CD4-positive, alpha-beta T cell (primary cell): Measurements from ENCODE around the gene SLMAP. TPM values are rescaled to one million over a fixed set of nuclear protein-coding genes. Genes with fewer than 3 reads are reported as not detected.
A peak's percentile ranks its signal among the peaks of the same experiment; 100 is the strongest.

Experiments
- ATAC-seq: fragments of 200-7000 bp; cut with Tn5 transposase; one replicate; pipeline ENCODE4 v1.10.0; 2022; ENCODE audit warnings: mild to moderate bottlenecking; ENCODE audit not compliant: poor library complexity
- CTCF ChIA-PET: fragments of 350-600 bp; sonication (Branson Sonifier 250); formaldehyde crosslinking; loops from one replicate; lab custom pipeline; 2021; ENCODE audit warnings: antibody characterized with exemption, inconsistent platforms; lab: Charles Lee
- POLR2A ChIA-PET: fragments of 350-600 bp; sonication (Branson Sonifier 250); formaldehyde crosslinking; loops from one replicate; lab custom pipeline; 2021; ENCODE audit warnings: antibody characterized with exemption, inconsistent platforms; lab: Charles Lee
- DNase-seq, 14 experiments: peaks; one replicate each; pipeline ENCODE4 v3.0.0-alpha.2; 2013 to 2020; ENCODE audit warnings: mixed read lengths in 2 of 14
- H3K27ac ChIP-seq, 2 donors: one replicate each; pipeline versions ENCODE4 v1.5.1 to v1.7.0; 2013; ENCODE audit warnings: low read length in 2 of 2, low read depth in 1 of 2, mild to moderate bottlenecking in 1 of 2
- H3K27me3 ChIP-seq, 2 experiments: 1 replicate in 1 of 2; 2 replicates in 1 of 2; pipeline versions ENCODE4 v1.6.1 to v1.7.0; 2013; ENCODE audit warnings: low read length in 2 of 2, control low read depth in 1 of 2, mild to moderate bottlenecking in 1 of 2, moderate library complexity in 1 of 2; ENCODE audit not compliant: insufficient read depth in 2 of 2, control insufficient read depth in 1 of 2
- H3K36me3 ChIP-seq: one replicate; pipeline ENCODE4 v1.6.1; 2013; ENCODE audit warnings: low read length, control low read depth; ENCODE audit not compliant: insufficient read depth
- H3K4me1 ChIP-seq: one replicate; pipeline ENCODE4 v1.6.1; 2013; ENCODE audit warnings: low read length, control low read depth; ENCODE audit not compliant: insufficient read depth
- H3K4me3 ChIP-seq: one replicate; pipeline ENCODE4 v1.5.1; 2013; ENCODE audit warnings: mild to moderate bottlenecking, low read length, moderate library complexity
- H3K9me3 ChIP-seq, 2 experiments: 1 replicate in 1 of 2; 2 replicates in 1 of 2; pipeline versions ENCODE4 v1.6.1 to v1.7.0; 2013; ENCODE audit warnings: low read length in 2 of 2, mild to moderate bottlenecking in 2 of 2, control low read depth in 1 of 2, moderate library complexity in 1 of 2; ENCODE audit not compliant: control insufficient read depth in 1 of 2, insufficient read depth in 1 of 2
- H3K27ac Mint-ChIP-seq: one replicate; pipeline ENCODE4 v1.8.0; 2020; ENCODE audit warnings: mixed read lengths
- H3K27me3 Mint-ChIP-seq: one replicate; pipeline ENCODE4 v1.8.0; 2021; ENCODE audit warnings: mixed read lengths
- H3K36me3 Mint-ChIP-seq: one replicate; pipeline ENCODE4 v1.8.0; 2021; ENCODE audit warnings: low read depth, mixed read lengths
- H3K4me1 Mint-ChIP-seq: one replicate; pipeline ENCODE4 v1.8.0; 2021; ENCODE audit warnings: low read depth, mixed read lengths
- H3K4me3 Mint-ChIP-seq: one replicate; pipeline ENCODE4 v1.8.0; 2020; ENCODE audit warnings: mild to moderate bottlenecking, mixed read lengths
- H3K9me3 Mint-ChIP-seq: one replicate; pipeline ENCODE4 v1.8.0; 2020; ENCODE audit warnings: mixed read lengths
- intact Hi-C, 2 experiments: fragments of 100-400 bp; cut with DNase I in 1 of 2; cut with micrococcal nuclease in 1 of 2; formaldehyde crosslinking; loops; one replicate each; pipeline versions ENCODE4 v1.15.1 to v1.9.0; 2023 to 2025; cut with DNase I, micrococcal nuclease
- total RNA-seq, 174 experiments: library from RNA in 2 of 174; stranded (reverse) in 2 of 174; gene quantifications; one replicate each; pipeline ENCODE4 v1.2.3 and lab custom pipeline; 2021 to 2026
- TF ChIP-seq, protein P1 (sequence below): fragments of 200-600 bp; IDR thresholded peaks from one replicate; pipeline ENCODE4 v1.8.0; 2022; ENCODE audit warnings: antibody characterized with exemption, mild to moderate bottlenecking

SLMAP gene
- total RNA-seq, 2 experiments from 2014 or later, result 51.3 to 52.2 TPM

DNA sequence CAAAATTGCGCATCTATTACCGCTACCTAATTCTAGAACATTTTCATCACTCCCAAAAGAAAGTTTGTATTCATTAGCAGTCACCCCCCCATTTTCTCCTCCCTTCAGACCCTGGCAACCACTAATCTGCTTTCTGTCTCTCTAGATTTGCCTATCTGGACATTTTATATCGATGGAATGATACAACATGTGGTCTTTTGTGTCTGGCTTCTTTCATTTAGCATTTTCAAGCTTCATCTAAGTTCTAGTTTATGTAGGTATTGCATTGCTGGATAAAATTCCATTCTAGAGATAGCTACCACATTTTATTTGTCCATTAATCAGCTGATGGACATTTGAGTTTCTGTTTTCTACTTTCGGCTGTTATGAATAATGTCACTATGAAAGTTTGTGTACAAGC, 38.4 kb downstream of the SLMAP start:
- TF ChIP-seq, protein P1, sequence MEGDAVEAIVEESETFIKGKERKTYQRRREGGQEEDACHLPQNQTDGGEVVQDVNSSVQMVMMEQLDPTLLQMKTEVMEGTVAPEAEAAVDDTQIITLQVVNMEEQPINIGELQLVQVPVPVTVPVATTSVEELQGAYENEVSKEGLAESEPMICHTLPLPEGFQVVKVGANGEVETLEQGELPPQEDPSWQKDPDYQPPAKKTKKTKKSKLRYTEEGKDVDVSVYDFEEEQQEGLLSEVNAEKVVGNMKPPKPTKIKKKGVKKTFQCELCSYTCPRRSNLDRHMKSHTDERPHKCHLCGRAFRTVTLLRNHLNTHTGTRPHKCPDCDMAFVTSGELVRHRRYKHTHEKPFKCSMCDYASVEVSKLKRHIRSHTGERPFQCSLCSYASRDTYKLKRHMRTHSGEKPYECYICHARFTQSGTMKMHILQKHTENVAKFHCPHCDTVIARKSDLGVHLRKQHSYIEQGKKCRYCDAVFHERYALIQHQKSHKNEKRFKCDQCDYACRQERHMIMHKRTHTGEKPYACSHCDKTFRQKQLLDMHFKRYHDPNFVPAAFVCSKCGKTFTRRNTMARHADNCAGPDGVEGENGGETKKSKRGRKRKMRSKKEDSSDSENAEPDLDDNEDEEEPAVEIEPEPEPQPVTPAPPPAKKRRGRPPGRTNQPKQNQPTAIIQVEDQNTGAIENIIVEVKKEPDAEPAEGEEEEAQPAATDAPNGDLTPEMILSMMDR, result no peak
- CTCF ChIA-PET, result no interaction called here
- Histone ChIP-seq H3K4me3 (no peak overlapping the region), H3K9me3 (no peaks in the 10 kb centered on the region), H3K4me1 (no peaks in the 10 kb centered on the region), H3K36me3 (no peaks in the 10 kb centered on the region), H3K27me3 (no peaks in the 10 kb centered on the region), H3K27ac (no peak overlapping the region)
- H3K9me3 Mint-ChIP-seq, result no peaks in the 10 kb centered on the region
- ATAC-seq (no peak), DNase-seq (no peak)
- H3K4me3 Mint-ChIP-seq, result no peak overlapping the region
- no peaks in the 10 kb centered on the region for H3K36me3 Mint-ChIP-seq
- intact Hi-C loops, result no loop called here
- no peaks in the 10 kb centered on the region for H3K27me3 Mint-ChIP-seq
- H3K27ac Mint-ChIP-seq, result peak overlapping the region; percentile 4
- POLR2A ChIA-PET, result no interaction called here
- H3K4me1 Mint-ChIP-seq, result peaks cover 48% of the 10 kb centered on the region

DNA sequence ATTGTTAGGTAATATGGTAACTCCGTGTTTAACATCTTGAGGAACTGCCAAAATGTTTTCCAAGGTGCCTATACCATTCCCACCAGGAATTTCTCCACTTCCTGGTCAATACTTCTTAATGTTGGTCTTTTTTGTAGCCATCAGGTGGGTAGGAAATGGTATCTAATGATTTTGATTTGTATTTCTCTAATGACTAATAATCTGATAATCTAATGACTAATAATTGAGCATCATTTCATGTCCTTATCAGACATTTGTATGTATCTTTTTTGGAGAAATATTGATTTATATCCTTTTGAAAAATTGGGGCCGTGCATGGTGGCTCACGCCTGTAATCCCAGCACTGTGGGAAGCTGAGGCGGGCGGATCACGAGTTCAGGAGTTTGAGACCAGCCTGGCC, 38.8 kb downstream of the SLMAP start:
- intact Hi-C loops, result no loop called here
- H3K4me1 ChIP-seq, result no peaks in the 10 kb centered on the region
- Mint-ChIP-seq H3K4me1 (peaks cover 48% of the 10 kb centered on the region), H3K36me3 (no peaks in the 10 kb centered on the region), H3K9me3 (no peaks in the 10 kb centered on the region), H3K4me3 (no peak overlapping the region), H3K27ac (no peak overlapping the region), H3K27me3 (no peaks in the 10 kb centered on the region)
- H3K36me3 ChIP-seq, result no peaks in the 10 kb centered on the region
- TF ChIP-seq, protein P1, result no peak
- CTCF ChIA-PET, result no interaction called here
- H3K27me3 ChIP-seq, result no peaks in the 10 kb centered on the region
- H3K27ac ChIP-seq, result no peak overlapping the region
- DNase-seq (no peak), ATAC-seq (no peak)
- no peak overlapping the region for H3K4me3 ChIP-seq
- POLR2A ChIA-PET, result no interaction called here
- no peaks in the 10 kb centered on the region for H3K9me3 ChIP-seq

DNA sequence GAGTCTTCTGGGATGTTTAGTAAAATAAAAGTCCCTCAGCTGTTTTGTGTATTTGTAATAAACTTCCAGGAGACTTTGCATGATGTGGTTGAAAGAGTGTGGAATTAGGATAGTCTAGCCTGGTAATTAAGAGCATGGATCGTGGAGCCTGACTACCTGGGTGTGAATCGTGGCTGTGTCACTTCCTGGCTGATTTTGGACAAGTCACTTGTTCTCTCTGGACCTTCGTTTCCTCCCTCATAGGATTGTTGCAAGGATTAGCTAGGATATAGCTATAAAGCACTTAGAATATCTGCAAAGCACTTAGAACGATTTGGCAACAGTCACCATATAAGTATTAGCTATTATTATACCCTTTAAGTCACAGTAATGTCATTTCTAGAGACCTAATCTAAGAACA, 40.2 kb downstream of the SLMAP start:
- Mint-ChIP-seq H3K4me3 (no peak overlapping the region), H3K36me3 (no peaks in the 10 kb centered on the region), H3K27me3 (no peaks in the 10 kb centered on the region), H3K9me3 (no peaks in the 10 kb centered on the region), H3K4me1 (peaks cover 58% of the 10 kb centered on the region), H3K27ac (no peak overlapping the region)
- Histone ChIP-seq H3K4me1 (no peaks in the 10 kb centered on the region), H3K4me3 (no peak overlapping the region), H3K27me3 (no peaks in the 10 kb centered on the region), H3K9me3 (no peaks in the 10 kb centered on the region), H3K36me3 (no peaks in the 10 kb centered on the region), H3K27ac (no peak overlapping the region)
- POLR2A ChIA-PET, result no interaction called here
- intact Hi-C loops, result no loop called here
- TF ChIP-seq, protein P1, result no peak
- DNase-seq (no peak), ATAC-seq (no peak)
- CTCF ChIA-PET, result interaction anchor here (0.6 kb wide), 1 partner anchor 34 kb away, joined by 3 read pairs; no protein-coding TSS in a partner anchor
